Thyroid gland (tissue), 4 donors: ENCODE results near the gene NUP50. TPM values are rescaled to one million over a fixed set of nuclear protein-coding genes. Genes with fewer than 3 reads are reported as not detected.
A peak's percentile ranks its signal among the peaks of the same experiment; 100 is the strongest.

Experiments used
- DNase-seq, 2 donors: peaks; one replicate each; pipeline ENCODE4 v3.0.0-alpha.2; 2019
- H3K27ac ChIP-seq, 3 donors: fragments of 200-600 bp; sonication (generic); 1 replicate in 2 of 3; 2 replicates in 1 of 3; pipeline ENCODE4 v1.5.1; 2016 to 2019; ENCODE audit warnings: mild to moderate bottlenecking in 1 of 3, moderate library complexity in 1 of 3
- H3K27me3 ChIP-seq: fragments of 200-600 bp; sonication (generic); one replicate; pipeline ENCODE4 v1.5.1; 2019
- H3K36me3 ChIP-seq, 2 donors: fragments of 200-600 bp; sonication (generic); one replicate each; pipeline ENCODE4 v1.5.1; 2016 to 2019
- H3K4me1 ChIP-seq, 2 donors: fragments of 200-600 bp; sonication (generic); one replicate each; pipeline ENCODE4 v1.5.1; 2017 to 2019
- H3K4me3 ChIP-seq, 3 donors: fragments of 200-600 bp; sonication (generic); replicated peaks in 1 of 3; 1 replicate in 2 of 3; 2 replicates in 1 of 3; pipeline ENCODE4 v1.5.1; 2016; ENCODE audit warnings: mild to moderate bottlenecking in 1 of 3
- H3K9me3 ChIP-seq: fragments of 200-600 bp; sonication (generic); one replicate; pipeline ENCODE4 v1.5.1; 2017
- CTCF ChIP-seq, 6 experiments: fragments of 200-600 bp in 3 of 6; fragments of 450-650 bp in 3 of 6; sonication (generic) in 3 of 6; IDR thresholded peaks; one replicate each; pipeline ENCODE4 v1.5.1; 2016 to 2019; ENCODE audit warnings: antibody characterized with exemption in 6 of 6, mild to moderate bottlenecking in 2 of 6, inconsistent platforms in 1 of 6, moderate library complexity in 1 of 6
- POLR2A ChIP-seq, 2 donors: fragments of 450-650 bp; IDR thresholded peaks; one replicate each; pipeline ENCODE4 v1.6.1; 2017; ENCODE audit warnings: antibody characterized with exemption in 2 of 2, mild to moderate bottlenecking in 2 of 2, moderate library complexity in 1 of 2
- WGBS, 2 donors: methylation state at CpG; one replicate each; pipeline ENCODE4 v1.1.5; 2017; 5-methylcytosine and 5-hydroxymethylcytosine counted together
- intact Hi-C: fragments of 100-400 bp; cut with DNase I; formaldehyde crosslinking; loops from one replicate; pipeline ENCODE4 v1.15.1; 2023
- total RNA-seq, 4 donors: library from RNA; depleted of rRNA; stranded (reverse); fragments of >200 nt; gene quantifications; one replicate each; pipeline ENCODE4 v1.2.3, GENCODE V29; 2016

The NUP50 gene
- total RNA-seq, 4 donors from 2014 or later, result 53.9 to 128 (median 91.9) TPM

GRCh38 chr22:45169591-45170466 lies 6.1 kb downstream of the NUP50 start:
- Histone ChIP-seq H3K27me3 (no peaks in the 10 kb centered on the region), H3K9me3 (no peaks in the 10 kb centered on the region), H3K4me1 (peaks cover 24 to 27% of the 10 kb centered on the region in 2 donors), H3K36me3 (peaks cover 22 to 29% of the 10 kb centered on the region in 2 donors), H3K27ac (peak overlapping the region; percentile 25 to 56 (median 43)), H3K4me3 (no peak overlapping the region)
- 41 to 55% methylated on average over 19 of the region's 19 CpGs for WGBS, 2 donors
- TF ChIP-seq POLR2A (IDR thresholded peaks at IDR 0.05) (no peak), CTCF (IDR thresholded peaks at IDR 0.05) (peak in 1 of 6 experiments; percentile 8)
- peak; percentile 91 to 95 for DNase-seq
- intact Hi-C loops, result no loop called here

GRCh38 chr22:45171830-45172229 lies 8.1 kb downstream of the NUP50 start:
- peaks cover 33 to 34% of the 10 kb centered on the region in 2 donors for H3K36me3 ChIP-seq

GRCh38 chr22:45172881-45173585 lies 9.3 kb downstream of the NUP50 start:
- 73 to 79% methylated on average over 7 of the region's 7 CpGs for WGBS, 2 donors
- H3K27me3 ChIP-seq, result no peaks in the 10 kb centered on the region
- no peaks in the 10 kb centered on the region for H3K9me3 ChIP-seq
- peaks cover 41 to 45% of the 10 kb centered on the region in 2 donors for H3K36me3 ChIP-seq
- no peak overlapping the region for H3K4me3 ChIP-seq
- H3K27ac ChIP-seq, result peak overlapping the region in 1 of 3 donors; percentile 20
- TF ChIP-seq CTCF (IDR thresholded peaks at IDR 0.05), result no peak
- no peak for TF ChIP-seq POLR2A (IDR thresholded peaks at IDR 0.05)
- intact Hi-C loops, result no loop called here
- H3K4me1 ChIP-seq, result peaks cover 13 to 20% of the 10 kb centered on the region in 2 donors
- no peak for DNase-seq

More at GRCh38 chr22:45171830-45172229, 8.1 kb downstream of the NUP50 start:
- no peak for DNase-seq
- H3K4me3 ChIP-seq, result no peak overlapping the region
- H3K27ac ChIP-seq, result no peak overlapping the region
- H3K4me1 ChIP-seq, result peaks cover 13 to 32% of the 10 kb centered on the region in 2 donors
- no peaks in the 10 kb centered on the region for H3K27me3 ChIP-seq
- 89 to 91% methylated on average over 6 of the region's 6 CpGs for WGBS, 2 donors
- intact Hi-C loops, result no loop called here
- TF ChIP-seq CTCF (IDR thresholded peaks at IDR 0.05), result no peak
- TF ChIP-seq POLR2A (IDR thresholded peaks at IDR 0.05), result no peak
- no peaks in the 10 kb centered on the region for H3K9me3 ChIP-seq

GRCh38 chr22:45179276-45180049 lies 15.7 kb downstream of the NUP50 start:
- peaks cover 0 to 33% of the 10 kb centered on the region in 2 donors for H3K4me1 ChIP-seq
- DNase-seq, result no peak
- intact Hi-C loops, result no loop called here
- no peak overlapping the region for H3K4me3 ChIP-seq
- no peaks in the 10 kb centered on the region for H3K27me3 ChIP-seq
- 90 to 93% methylated on average over 9 of the region's 9 CpGs for WGBS, 2 donors
- H3K36me3 ChIP-seq, result peaks cover 38 to 40% of the 10 kb centered on the region in 2 donors
- TF ChIP-seq POLR2A (IDR thresholded peaks at IDR 0.05) (no peak), CTCF (IDR thresholded peaks at IDR 0.05) (no peak)
- no peaks in the 10 kb centered on the region for H3K9me3 ChIP-seq
- peak overlapping the region in 1 of 3 donors; percentile 79 for H3K27ac ChIP-seq
